Thoracic aorta endothelial cell (primary cell): ENCODE results near the gene GDPGP1. TPM values are rescaled to one million over a fixed set of nuclear protein-coding genes. Genes with fewer than 3 reads are reported as not detected.

Experiments used
- small RNA-seq: library from RNA; depleted of rRNA; stranded (forward); fragments of <200 nt; gene quantifications from one replicate; pipeline ENCODE3, GENCODE V24; 2012
- total RNA-seq: library from RNA; depleted of rRNA; stranded (reverse); fragments of >200 nt; gene quantifications from 2 replicates; pipeline ENCODE4 v1.2.3, GENCODE V29; 2012

Gene GDPGP1, protein sequence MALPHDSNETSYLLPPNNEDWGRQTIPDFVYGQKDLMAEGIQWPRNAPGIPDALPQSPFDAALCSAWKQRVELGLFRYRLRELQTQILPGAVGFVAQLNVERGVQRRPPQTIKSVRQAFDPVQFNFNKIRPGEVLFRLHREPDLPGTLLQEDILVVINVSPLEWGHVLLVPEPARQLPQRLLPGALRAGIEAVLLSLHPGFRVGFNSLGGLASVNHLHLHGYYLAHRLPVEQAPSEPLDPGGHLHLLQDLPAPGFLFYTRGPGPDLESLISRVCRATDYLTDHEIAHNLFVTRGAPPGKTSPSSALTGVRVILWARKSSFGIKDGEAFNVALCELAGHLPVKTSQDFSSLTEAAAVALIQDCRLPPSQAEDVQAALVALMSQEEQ
- 8.4 and 11.3 TPM in 2 replicates for total RNA-seq

DNA sequence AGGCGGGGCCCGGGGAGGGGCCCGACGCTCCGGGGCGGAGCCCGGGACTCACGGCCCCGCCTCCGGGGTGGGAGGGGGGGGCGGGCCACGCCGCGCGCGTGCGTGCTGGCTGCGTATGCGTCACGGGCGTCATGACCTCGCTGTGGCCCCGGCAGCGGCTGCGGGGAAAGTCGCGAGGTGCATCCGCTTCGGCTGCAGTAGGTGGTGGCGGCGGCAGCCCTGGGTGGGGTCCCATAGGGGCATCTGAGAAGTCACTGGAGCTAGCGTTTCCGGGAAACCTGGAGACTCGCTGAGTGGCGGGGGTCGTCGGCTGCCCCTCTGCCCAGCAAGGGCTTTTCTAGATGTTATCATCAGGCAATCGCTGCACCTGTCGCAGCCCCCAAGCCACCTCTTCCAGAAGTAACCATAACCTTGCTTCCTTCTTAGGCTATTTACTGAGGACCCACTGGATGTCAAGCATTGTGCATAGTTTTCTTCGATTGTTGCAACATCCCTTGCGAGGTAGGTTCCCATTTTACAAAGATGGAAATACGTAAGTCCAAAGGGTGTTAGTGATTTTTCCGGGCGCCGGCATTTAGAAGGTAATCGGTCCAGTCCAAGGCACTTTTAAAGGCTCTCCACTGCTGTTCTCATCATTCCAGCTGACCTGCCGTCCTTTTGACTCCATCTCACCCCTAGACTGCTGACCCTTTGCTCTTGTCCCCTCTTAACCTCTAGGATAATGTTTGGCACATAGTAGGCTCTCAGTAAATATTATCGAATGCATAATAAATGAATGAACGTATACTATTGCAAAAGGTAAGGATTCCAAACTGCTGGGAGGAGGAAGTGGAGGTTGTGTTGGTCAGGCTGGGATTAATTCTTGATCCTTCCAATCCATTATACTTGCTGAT is at the start of gene GDPGP1:
TSS of gene GDPGP1 (plus strand) at position 114 of the 893 bp plus-strand sequence. CDS start 6,700 bp downstream, outside the sequence.

DNA sequence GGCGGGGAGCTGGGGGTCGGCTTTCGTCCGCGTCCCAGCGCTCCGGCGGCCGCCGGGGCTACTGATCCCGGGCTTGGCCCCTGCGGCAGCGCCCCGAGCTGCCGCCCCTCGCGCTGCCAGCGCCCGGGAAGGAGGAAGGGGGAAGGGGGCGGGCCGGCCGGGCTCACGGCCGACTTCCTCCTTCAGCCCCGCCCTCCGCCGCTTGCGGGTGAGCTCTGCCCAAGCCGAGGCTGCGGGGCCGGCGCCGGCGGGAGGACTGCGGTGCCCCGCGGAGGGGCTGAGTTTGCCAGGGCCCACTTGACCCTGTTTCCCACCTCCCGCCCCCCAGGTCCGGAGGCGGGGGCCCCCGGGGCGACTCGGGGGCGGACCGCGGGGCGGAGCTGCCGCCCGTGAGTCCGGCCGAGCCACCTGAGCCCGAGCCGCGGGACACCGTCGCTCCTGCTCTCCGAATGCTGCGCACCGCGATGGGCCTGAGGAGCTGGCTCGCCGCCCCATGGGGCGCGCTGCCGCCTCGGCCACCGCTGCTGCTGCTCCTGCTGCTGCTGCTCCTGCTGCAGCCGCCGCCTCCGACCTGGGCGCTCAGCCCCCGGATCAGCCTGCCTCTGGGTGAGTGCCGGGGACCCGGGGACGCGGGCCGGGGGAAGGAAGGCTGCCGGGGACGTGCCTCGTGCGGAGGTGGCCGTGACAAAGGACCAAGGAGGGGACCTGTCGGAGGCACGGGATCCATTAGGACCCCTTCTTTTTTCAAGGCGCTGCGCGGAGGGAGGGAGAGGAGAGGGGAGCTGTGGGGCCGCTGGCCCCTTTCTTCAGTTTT is 32.7 kb upstream of the GDPGP1 start, which contains the start of gene SEMA4B:
TSS of gene SEMA4B (plus strand) at position 201 of the 814 bp plus-strand sequence. CDS start at position 450, 249 bp downstream.

DNA sequence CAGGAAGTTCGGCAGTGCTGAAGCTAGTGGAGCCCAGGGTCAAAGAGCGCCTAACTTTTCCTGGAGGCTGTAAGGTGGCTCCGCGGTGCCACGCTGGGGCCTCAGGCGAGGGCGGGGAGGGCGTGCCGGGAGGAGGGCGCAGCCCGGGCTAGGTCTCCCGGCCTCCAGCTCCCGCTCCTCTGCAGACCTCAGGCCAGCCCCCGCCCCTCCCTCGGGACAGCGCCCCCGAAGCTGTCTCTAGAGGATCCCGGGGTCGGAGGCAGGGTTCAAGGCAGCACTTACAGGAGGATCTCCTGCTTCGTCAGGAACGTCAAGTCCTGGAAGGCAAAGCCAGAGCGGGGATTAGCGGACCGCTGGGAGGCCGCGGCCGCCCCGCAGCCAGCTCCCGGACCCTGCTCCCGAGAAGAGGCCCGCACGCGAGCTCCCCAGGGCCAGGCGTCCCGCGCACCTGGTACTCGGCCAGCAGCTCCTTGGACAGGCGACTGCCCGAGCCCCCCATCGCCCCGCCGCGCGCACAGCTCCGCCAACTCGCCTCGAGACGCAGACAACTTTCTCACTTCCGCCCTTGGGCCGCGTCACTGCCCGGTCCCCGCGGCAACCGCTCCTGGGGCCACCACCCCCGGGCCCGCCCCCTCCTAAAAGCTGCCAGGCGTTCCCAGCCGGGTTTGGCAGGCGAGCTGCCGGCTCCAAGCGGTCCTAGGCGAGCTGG is 468 bp upstream of the GDPGP1 start, which contains the start of gene CIB1:
TSS of gene CIB1 (minus strand) at position 555 of the 709 bp plus-strand sequence. CDS start at position 499, 56 bp downstream.

DNA sequence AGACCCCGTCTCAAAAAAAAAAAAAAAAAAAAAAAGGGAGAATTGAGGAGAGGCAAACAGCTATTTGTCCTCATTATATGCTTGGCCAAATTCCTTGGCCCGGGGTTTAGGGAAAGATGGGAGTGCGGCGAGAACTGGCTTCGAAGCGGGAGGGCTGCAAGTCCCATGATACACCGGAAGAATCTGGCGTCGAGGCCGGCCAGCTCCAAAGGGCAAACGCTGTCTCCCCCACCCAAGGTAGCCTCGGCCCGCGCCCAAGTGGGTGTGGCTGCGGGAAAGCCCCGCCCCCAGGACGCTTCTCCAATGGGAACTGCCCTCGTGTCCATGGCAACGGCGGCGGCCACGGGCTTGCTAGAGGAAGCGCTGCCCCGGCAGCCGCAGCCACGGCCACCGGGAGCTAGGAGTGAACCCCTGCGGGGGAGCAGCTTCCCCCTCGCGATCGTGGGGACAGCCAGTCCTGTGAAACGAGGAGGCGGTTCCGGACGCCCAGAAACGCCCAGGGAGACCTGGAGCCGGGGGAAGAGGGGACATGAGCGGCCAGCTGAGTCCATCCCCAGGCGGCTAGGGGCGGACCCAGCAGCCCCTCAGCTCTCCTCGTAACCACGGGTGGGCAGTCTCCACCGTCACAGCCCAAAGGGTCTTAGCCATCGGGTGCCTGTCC is 15.3 kb downstream of the GDPGP1 start, which contains the start of gene TTLL13:
TSS of gene TTLL13 (plus strand) at position 354 of the 661 bp plus-strand sequence. CDS start 1,075 bp downstream, outside the sequence.

DNA sequence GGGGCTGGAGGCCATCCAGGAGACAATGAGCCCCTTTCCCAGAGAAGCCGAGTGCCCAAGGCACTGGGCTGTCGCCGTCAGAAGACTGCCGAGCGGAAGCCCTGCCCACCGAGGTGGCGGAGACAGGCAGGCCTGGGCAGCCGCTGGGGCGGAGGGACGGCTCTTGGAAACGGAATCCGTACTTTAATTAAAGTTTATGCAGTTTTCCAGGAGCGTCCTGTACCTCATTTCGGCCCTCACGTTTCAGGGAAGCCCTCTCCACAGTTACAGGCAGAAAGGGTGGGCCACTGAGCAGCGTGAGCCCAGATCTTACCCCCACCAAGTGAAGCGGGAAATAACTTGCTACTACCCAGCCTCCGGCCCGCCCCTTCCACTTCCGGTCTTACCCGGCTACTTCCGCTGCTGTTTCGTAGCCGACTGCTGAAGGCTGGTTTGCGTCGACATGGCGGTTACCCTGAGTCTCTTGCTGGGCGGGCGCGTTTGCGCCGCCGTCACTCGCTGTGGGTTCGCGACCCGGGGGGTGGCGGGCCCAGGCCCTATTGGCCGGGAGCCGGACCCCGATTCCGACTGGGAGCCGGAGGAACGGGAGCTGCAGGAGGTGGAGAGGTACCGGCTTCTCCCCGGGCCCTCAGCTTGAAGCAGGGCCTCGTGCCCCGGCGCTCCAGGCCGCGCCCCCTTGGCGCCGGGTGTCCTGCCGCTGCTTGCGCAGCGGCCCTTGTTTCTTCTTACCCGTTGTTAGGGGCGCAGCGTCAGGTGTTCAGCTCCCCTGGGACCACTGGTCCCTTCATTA is 31.5 kb downstream of the GDPGP1 start, which contains the start of gene NGRN:
TSS of gene NGRN (plus strand) at position 402 of the 790 bp plus-strand sequence. CDS start at position 443, 41 bp downstream.

Small RNAs within 50 kb of the gene (small RNA-seq; reads per million reads assigned to genes)
- not detected for gene AC091167.3
- not detected for gene RN7SL736P

Other genes with a start within 250 kb of the GDPGP1 start
- 14.8 and 21.5 TPM in 2 replicates for gene ZNF710, start 232.9 kb upstream of the GDPGP1 start, total RNA-seq
- 67.2 and 74.4 TPM in 2 replicates for gene IDH2, start 131.7 kb upstream of the GDPGP1 start, total RNA-seq
- gene SEMA4B, start 32.9 kb upstream of the GDPGP1 start, total RNA-seq: 8.5 and 9.8 TPM in 2 replicates
- gene CIB1, start 268 bp upstream of the GDPGP1 start, total RNA-seq: 26.6 and 30.6 TPM in 2 replicates
- not detected in 2 replicates for gene TTLL13, start 15.3 kb downstream of the GDPGP1 start, total RNA-seq
- gene NGRN, start 31.5 kb downstream of the GDPGP1 start, total RNA-seq: 50.1 and 58.4 TPM in 2 replicates
- gene ZNF774, start 118.1 kb downstream of the GDPGP1 start, total RNA-seq: 1.5 and 5.3 TPM in 2 replicates
- gene IQGAP1, start 154.0 kb downstream of the GDPGP1 start, total RNA-seq: 344 and 378 TPM in 2 replicates